Ishikawa (cell line): ENCODE measurements around the gene EIF4E1B.

ENCODE experiments used
- NFIC ChIP-seq: IDR thresholded peaks from 2 replicates; pipeline ENCODE4 v1.6.1; 2012
- RAD21 ChIP-seq: IDR thresholded peaks from 2 replicates; pipeline ENCODE4 v1.6.1; 2012; ENCODE audit warnings: low read depth

- TF ChIP-seq NFIC = no peak
- no peak for TF ChIP-seq RAD21
Measured at GRCh38 chr5:176643491-176644219, 13.2 kb downstream of the EIF4E1B start.
